T-helper 17 cell (primary cell): ENCODE results near the gene FOXN4. TPM values are rescaled to one million over a fixed set of nuclear protein-coding genes. Genes with fewer than 3 reads are reported as not detected.

ENCODE experiments used
- ATAC-seq: fragments of 150-1000 bp; cut with Tn5 transposase; 2 replicates; pipeline ENCODE4 v1.10.0; 2021; ENCODE audit warnings: mild to moderate bottlenecking, moderate library complexity
- DNase-seq, 3 donors: peaks; one replicate each; pipeline versions ENCODE4 v3.0.0 to v3.0.0-alpha.2; 2020 to 2021
- H3K9me3 ChIP-seq: one replicate; pipeline ENCODE4 v1.7.0; 2013; ENCODE audit warnings: low read length, mild to moderate bottlenecking; ENCODE audit not compliant: control insufficient read depth, poor library complexity, severe bottlenecking
- H3K27ac Mint-ChIP-seq: one replicate; pipeline ENCODE4 v1.8.0; 2022; ENCODE audit warnings: mild to moderate bottlenecking, moderate library complexity, mixed read lengths
- H3K27me3 Mint-ChIP-seq: one replicate; pipeline ENCODE4 v1.8.0; 2022; ENCODE audit warnings: mixed read lengths
- H3K36me3 Mint-ChIP-seq: one replicate; pipeline ENCODE4 v1.8.0; 2022; ENCODE audit warnings: low read depth, mixed read lengths
- H3K4me1 Mint-ChIP-seq: one replicate; pipeline ENCODE4 v1.8.0; 2022; ENCODE audit warnings: mild to moderate bottlenecking, mixed read lengths
- H3K4me3 Mint-ChIP-seq: one replicate; pipeline ENCODE4 v1.8.0; 2022; ENCODE audit warnings: mild to moderate bottlenecking, moderate library complexity, mixed read lengths
- total RNA-seq, 4 donors: library from RNA in 2 of 4; stranded (reverse) in 2 of 4; gene quantifications; one replicate each; pipeline ENCODE4 v1.2.3 and lab custom pipeline; 2022 to 2026

Gene FOXN4
- total RNA-seq, 2 donors from 2014 or later = not detected

- DNase-seq = no peak
- Mint-ChIP-seq H3K27ac (no peak overlapping the region), H3K36me3 (peaks cover 2% of the 10 kb centered on the region), H3K4me3 (no peak overlapping the region), H3K27me3 (peaks cover 9% of the 10 kb centered on the region), H3K4me1 (no peaks in the 10 kb centered on the region)
- no peaks in the 10 kb centered on the region for H3K9me3 ChIP-seq
- ATAC-seq = no peak
Measured at GRCh38 chr12:109270494-109270893, 38.6 kb downstream of the FOXN4 start.

GRCh38 chr12:109269428-109269827, 39.7 kb downstream of the FOXN4 start:
- H3K4me1 Mint-ChIP-seq = no peaks in the 10 kb centered on the region
- H3K4me3 Mint-ChIP-seq = no peak overlapping the region
- H3K27ac Mint-ChIP-seq = no peak overlapping the region
- H3K27me3 Mint-ChIP-seq = no peaks in the 10 kb centered on the region
- peaks cover 2% of the 10 kb centered on the region for H3K36me3 Mint-ChIP-seq
- ATAC-seq (no peak), DNase-seq (no peak)
- H3K9me3 ChIP-seq = no peaks in the 10 kb centered on the region

GRCh38 chr12:109268896-109269295, 40.2 kb downstream of the FOXN4 start:
- no peaks in the 10 kb centered on the region for H3K4me1 Mint-ChIP-seq
- DNase-seq = no peak
- no peak for ATAC-seq
- no peaks in the 10 kb centered on the region for H3K27me3 Mint-ChIP-seq
- H3K27ac Mint-ChIP-seq = no peak overlapping the region
- H3K9me3 ChIP-seq = no peaks in the 10 kb centered on the region
- no peak overlapping the region for H3K4me3 Mint-ChIP-seq
- peaks cover 2% of the 10 kb centered on the region for H3K36me3 Mint-ChIP-seq

- Mint-ChIP-seq H3K4me3 (no peak overlapping the region), H3K27ac (no peak overlapping the region), H3K4me1 (no peaks in the 10 kb centered on the region), H3K36me3 (peaks cover 2% of the 10 kb centered on the region), H3K27me3 (no peaks in the 10 kb centered on the region)
- no peak for DNase-seq
- ATAC-seq = no peak
- no peaks in the 10 kb centered on the region for H3K9me3 ChIP-seq
Measured at GRCh38 chr12:109267361-109267760, 41.7 kb downstream of the FOXN4 start.

GRCh38 chr12:109266106-109266879, 42.8 kb downstream of the FOXN4 start:
- Mint-ChIP-seq H3K27ac (no peak overlapping the region), H3K36me3 (peaks cover 2% of the 10 kb centered on the region), H3K4me1 (no peaks in the 10 kb centered on the region), H3K27me3 (no peaks in the 10 kb centered on the region), H3K4me3 (no peak overlapping the region)
- DNase-seq (no peak), ATAC-seq (no peak)
- no peaks in the 10 kb centered on the region for H3K9me3 ChIP-seq

- ATAC-seq = no peak
- no peaks in the 10 kb centered on the region for H3K9me3 ChIP-seq
- H3K4me3 Mint-ChIP-seq = no peak overlapping the region
- no peak overlapping the region for H3K27ac Mint-ChIP-seq
- no peaks in the 10 kb centered on the region for H3K27me3 Mint-ChIP-seq
- H3K36me3 Mint-ChIP-seq = peaks cover 2% of the 10 kb centered on the region
- no peaks in the 10 kb centered on the region for H3K4me1 Mint-ChIP-seq
- DNase-seq = no peak
Measured at GRCh38 chr12:109264943-109265650, 44.0 kb downstream of the FOXN4 start.

- Mint-ChIP-seq H3K27me3 (no peaks in the 10 kb centered on the region), H3K27ac (no peak overlapping the region), H3K4me3 (no peak overlapping the region), H3K36me3 (peaks cover 8% of the 10 kb centered on the region), H3K4me1 (no peaks in the 10 kb centered on the region)
- no peaks in the 10 kb centered on the region for H3K9me3 ChIP-seq
- DNase-seq (peak in 1 of 3 donors; percentile 23), ATAC-seq (no peak)
Measured at GRCh38 chr12:109264095-109264942, 44.8 kb downstream of the FOXN4 start.

GRCh38 chr12:109263439-109263838, 45.6 kb downstream of the FOXN4 start:
- no peaks in the 10 kb centered on the region for H3K9me3 ChIP-seq
- Mint-ChIP-seq H3K4me1 (no peaks in the 10 kb centered on the region), H3K36me3 (peaks cover 8% of the 10 kb centered on the region), H3K27me3 (no peaks in the 10 kb centered on the region), H3K27ac (no peak overlapping the region), H3K4me3 (no peak overlapping the region)
- DNase-seq = no peak
- ATAC-seq = no peak

- Mint-ChIP-seq H3K27me3 (no peaks in the 10 kb centered on the region), H3K4me1 (no peaks in the 10 kb centered on the region), H3K36me3 (peaks cover 6% of the 10 kb centered on the region), H3K4me3 (no peak overlapping the region), H3K27ac (no peak overlapping the region)
- ATAC-seq = no peak
- no peak for DNase-seq
- no peaks in the 10 kb centered on the region for H3K9me3 ChIP-seq
Measured at GRCh38 chr12:109261939-109262338, 47.1 kb downstream of the FOXN4 start.

GRCh38 chr12:109261087-109261486, 48.0 kb downstream of the FOXN4 start:
- no peak overlapping the region for H3K27ac Mint-ChIP-seq
- no peaks in the 10 kb centered on the region for H3K9me3 ChIP-seq
- DNase-seq (no peak), ATAC-seq (no peak)
- no peak overlapping the region for H3K4me3 Mint-ChIP-seq
- H3K27me3 Mint-ChIP-seq = no peaks in the 10 kb centered on the region
- H3K4me1 Mint-ChIP-seq = no peaks in the 10 kb centered on the region
- peaks cover 6% of the 10 kb centered on the region for H3K36me3 Mint-ChIP-seq

- Mint-ChIP-seq H3K4me3 (no peak overlapping the region), H3K27ac (no peak overlapping the region), H3K4me1 (no peaks in the 10 kb centered on the region), H3K36me3 (peaks cover 11% of the 10 kb centered on the region), H3K27me3 (no peaks in the 10 kb centered on the region)
- ATAC-seq = no peak
- no peak for DNase-seq
- H3K9me3 ChIP-seq = no peaks in the 10 kb centered on the region
Measured at GRCh38 chr12:109259545-109259895, 49.6 kb downstream of the FOXN4 start.

- no peak for DNase-seq
- Mint-ChIP-seq H3K36me3 (peaks cover 11% of the 10 kb centered on the region), H3K27ac (no peak overlapping the region)
Measured at GRCh38 chr12:109258607-109259544, 50.2 kb downstream of the FOXN4 start.

More at GRCh38 chr12:109258607-109259544, 50.2 kb downstream of the FOXN4 start:
- Mint-ChIP-seq H3K27me3 (no peaks in the 10 kb centered on the region), H3K4me1 (no peaks in the 10 kb centered on the region), H3K4me3 (no peak overlapping the region)
- no peaks in the 10 kb centered on the region for H3K9me3 ChIP-seq
- no peak for ATAC-seq
